Jurkat, Clone E6-1 (cell line): ENCODE measurements around the gene EDN3.
"Not testable (repeated sequence)": the region's sequence is repeated elsewhere in the genome, so short reads cannot be mapped to it uniquely, and the experiment has no call there.

Experiments used
- DNase-seq: peaks from one replicate; pipeline ENCODE4 v3.0.0-alpha.2; 2011; ENCODE audit warnings: low read depth, low spot score
- H3K4me3 ChIP-seq: 2 replicates; pipeline ENCODE4 v1.5.1; 2011; ENCODE audit warnings: mild to moderate bottlenecking, low read length, control low read depth, moderate library complexity

The EDN3 gene

DNA sequence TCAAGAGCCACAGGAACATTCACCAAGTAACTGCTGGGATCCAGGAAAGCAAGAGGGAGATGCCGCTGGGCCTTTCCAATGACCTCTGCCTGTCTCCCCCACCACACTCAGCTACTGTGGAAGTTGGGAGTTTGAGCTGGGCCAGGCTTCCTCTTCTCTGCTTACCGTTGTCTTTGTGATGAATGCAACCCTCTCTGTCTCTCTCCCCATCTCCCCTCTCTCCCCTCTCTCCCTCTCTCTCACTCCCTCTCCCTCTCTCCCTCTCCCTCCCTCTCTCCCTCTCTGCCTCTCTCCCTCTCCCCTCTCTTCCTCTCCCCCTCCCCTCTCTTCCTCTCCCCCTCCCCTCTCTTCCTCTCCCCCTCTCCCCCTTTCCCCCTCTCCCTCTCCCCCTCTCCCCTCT is 54.8 kb downstream of the EDN3 start:
- no peak overlapping the region for H3K4me3 ChIP-seq
- no peak for DNase-seq

DNA sequence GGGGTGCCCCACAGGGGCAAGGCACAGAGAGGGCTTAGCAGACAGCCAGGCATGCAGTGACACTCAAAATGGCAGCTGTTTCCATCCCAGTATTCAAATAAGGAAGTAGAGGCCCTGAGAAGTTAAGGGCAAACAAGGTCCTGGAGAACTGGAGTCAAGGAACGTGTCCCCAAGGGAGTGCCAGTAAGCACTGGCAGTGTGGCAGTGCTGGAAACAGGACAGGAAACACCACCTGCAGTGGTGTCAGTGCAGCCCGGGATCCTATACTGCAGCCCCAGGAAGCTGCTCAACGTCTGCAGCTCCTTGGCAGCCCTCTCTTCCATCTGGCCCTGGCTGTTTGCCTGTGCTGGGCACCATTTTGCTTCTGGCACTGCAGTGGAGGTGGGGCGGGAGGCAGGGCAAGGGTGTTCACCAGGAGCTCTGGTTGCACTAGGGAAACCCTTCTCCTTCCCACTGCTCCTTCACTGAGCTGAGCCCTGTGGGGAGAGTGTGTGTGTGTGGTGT is 56.3 kb downstream of the EDN3 start:
- H3K4me3 ChIP-seq = no peak overlapping the region
- peak; percentile 28 for DNase-seq

DNA sequence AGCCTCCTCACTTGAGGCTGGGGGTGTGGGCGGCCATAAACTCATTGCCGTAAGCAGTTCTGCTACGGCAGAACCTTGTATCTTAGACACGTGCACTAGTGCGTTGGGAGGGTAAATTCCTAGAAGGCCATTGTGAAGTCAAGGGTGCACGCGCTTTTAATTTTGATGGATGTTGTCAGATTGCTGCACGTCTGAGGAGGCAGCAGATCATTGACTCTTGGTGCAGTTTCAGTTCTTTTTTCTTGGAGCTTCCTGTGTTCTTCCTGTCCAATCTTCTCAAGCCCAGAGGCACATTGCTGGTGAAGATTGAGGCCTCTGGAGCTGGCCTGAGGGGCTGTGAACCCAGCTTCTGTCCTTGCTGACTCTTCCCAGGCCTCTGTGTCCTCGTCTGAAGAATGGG is 58.4 kb downstream of the EDN3 start:
- not testable (repeated sequence) for H3K4me3 ChIP-seq, DNase-seq

DNA sequence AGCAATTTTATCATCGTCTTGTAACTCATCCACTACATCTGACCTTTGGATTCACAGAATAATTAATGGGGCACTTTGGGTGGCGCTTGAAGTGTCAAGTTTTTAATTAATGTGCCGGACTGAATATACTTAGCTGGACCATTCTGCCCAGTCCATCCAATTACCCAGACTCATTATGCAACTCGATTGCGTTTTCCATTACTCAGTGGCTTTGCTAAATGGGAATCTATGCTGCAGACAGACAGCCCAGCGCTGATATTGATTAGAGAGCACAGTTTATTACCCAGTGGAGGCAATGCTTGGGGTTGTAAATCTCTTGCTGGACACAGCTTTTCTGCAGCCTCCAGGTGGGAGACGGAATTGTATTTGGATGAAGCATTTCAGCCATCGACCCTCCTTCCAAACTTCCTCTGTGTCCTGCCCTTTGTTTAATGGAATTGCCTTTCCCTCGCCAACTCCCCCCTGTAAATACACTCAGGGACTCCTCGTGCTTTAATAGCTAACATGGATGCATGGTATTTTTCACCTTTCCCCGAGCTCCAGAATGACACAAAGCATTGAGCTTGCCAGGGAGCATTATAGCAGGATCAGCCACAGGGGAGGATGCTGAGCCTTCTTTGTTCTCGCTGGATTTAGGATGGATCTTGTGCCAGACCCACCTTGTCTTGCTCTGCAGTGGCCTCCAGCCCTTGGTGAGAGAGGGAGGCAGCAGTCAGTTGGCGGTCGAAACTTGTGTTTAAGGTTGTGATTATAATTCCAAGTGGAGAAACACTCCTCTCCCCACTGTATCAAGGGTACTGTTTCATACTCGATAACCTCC is 59.7 kb downstream of the EDN3 start:
- H3K4me3 ChIP-seq = no peak overlapping the region

DNA sequence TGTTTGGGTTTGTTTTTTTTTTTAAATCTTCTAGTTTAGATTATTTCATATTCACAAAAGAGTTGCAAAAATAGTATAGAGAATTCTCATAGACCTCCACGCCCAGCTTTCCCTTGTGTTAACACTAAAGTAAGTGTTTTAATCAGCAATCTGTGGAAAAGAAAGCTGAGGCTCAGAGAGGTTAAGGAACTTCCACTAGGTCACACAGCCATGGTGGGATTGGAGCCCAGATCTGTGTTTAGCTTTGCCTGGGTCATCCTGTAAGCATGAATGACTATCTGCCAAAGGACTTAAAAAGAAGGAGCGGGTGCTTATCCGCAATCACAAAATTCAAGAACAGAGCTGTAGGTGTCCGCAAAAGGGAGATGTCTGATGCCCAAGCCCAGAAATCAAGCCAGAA is 60.5 kb downstream of the EDN3 start:
- DNase-seq = no peak
- H3K4me3 ChIP-seq = no peak overlapping the region

More for the DNA sequence above, 59.7 kb downstream of the EDN3 start:
- DNase-seq = no peak

DNA sequence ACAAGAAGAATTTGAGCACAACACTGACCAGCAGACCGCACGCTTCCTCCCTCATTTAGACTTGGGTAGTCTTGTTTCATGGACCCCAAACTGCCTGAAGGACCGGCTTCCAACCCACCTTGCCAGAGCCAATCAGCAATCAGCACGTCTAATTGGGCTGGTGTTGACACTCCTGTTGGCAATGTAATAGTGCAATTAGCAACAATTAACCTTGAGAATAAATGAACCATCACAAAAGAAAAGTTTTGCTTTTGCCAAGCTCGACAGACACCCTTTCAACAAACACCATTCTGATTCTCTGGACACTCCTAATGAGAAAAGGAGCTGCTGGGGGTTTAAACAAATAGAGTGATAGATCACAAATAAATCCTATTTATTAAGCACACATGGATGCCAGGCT is 61.0 kb downstream of the EDN3 start:
- no peak for DNase-seq
- H3K4me3 ChIP-seq = no peak overlapping the region

DNA sequence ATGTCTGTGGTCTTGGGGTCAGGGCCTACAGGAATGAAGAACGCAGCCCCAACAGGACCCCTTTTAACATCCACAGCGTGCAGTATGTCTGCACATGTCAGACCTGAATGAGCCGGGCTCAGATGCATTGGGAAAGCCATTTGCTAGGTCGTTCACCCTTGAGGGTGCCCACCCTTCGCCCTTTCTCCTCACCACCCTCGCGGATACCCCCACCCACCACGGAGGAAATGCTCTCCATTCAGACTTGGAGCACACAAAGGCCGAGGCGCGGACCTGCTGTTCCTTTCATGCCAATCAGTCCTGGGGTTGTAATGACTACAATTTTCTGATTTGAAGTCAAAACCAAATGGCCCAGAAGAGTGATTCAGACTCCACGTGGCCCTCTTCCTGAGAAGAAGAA is 62.7 kb downstream of the EDN3 start:
- DNase-seq = no peak
- no peak overlapping the region for H3K4me3 ChIP-seq

DNA sequence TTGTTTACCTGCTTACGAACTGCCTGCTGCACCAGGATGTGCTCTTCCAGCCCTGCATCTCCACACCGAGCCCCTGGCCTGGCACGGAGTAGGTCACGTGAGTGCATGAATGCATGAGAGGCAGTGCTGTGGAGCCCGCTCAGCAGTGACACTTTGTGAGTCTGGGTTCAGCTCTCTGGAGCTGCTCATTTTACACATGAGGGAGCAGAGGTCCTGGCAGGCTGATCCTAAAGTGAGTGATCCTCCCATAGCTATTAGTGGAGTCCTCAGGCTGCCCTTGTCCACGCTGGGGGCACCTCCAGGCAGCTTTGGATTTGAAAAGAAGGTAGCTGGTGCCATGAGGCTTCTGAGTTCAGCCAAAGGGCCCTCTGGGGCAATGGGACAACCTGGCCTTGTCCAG is 64.2 kb downstream of the EDN3 start:
- DNase-seq = no peak
- no peak overlapping the region for H3K4me3 ChIP-seq

DNA sequence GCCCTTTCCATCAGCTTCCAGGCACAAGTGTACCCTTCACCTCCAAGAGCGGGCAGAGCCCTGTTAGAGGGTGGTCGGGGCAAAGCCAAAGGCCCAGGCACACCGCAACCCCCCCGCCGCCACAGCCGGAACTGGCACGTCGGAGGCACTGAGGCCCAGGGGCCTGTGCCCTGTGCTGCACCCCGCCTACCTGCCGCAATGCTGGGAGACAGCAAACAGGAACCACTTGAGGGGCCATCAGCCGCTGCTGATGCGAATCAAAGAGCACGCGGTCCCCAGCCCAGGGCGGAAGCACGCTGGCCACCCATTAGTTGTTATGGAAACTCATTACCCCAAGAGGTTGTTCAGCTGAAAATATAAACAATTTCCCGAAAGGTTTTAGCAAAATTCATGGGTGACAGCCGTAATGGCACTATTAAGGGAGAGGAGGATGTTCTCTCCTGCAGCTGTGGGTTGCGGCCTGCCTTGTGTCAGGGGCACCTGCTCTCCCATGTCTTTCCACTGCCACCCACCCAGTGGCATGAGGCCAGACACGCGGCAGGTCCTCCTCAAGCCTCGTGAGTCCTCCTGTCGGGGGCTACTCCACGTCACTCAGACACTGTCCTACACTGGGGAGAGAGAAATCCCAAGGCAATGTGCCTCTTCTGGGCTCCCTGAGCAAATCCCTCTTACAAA is 65.3 kb downstream of the EDN3 start:
- no peak for DNase-seq
- no peak overlapping the region for H3K4me3 ChIP-seq

DNA sequence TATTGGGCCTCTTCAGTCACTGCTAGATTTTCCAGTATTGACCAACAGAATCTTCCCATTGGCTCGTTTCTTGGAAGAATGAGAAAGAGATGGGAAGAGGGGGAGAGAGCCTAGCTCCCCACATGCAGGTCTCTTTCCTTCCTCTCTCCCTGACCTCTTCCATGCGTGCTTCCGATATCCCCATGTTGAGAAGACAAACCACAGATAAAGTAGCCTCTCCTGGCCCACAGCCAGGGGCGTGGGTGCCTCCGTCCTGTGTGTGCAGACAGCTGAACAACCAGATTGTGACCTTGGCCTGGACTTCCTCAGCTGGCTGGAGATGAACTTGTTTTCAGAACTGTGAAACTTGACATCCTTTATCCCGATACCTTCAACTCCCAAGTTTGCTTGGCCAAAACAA is 71.0 kb downstream of the EDN3 start:
- no peak for DNase-seq
- no peak overlapping the region for H3K4me3 ChIP-seq

DNA sequence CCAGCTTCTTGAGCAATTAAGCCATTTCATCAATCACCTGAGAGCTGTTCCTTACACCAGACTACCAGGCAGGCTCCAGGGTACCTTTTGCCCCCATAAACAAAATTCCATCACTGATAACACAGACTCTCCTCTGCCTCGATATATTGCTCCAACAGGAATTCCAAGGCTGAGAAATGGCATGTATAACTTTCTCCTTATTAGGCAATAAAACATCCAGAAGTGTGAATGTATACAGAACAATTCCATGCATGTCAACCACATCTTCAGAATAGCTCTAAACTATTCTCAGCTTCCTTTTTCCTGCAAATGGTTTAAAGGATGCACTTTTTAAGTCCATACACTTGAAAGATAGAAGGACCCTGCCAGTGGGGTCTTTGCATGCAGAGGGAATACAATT is 73.8 kb downstream of the EDN3 start:
- no peak for DNase-seq
- H3K4me3 ChIP-seq = no peak overlapping the region

DNA sequence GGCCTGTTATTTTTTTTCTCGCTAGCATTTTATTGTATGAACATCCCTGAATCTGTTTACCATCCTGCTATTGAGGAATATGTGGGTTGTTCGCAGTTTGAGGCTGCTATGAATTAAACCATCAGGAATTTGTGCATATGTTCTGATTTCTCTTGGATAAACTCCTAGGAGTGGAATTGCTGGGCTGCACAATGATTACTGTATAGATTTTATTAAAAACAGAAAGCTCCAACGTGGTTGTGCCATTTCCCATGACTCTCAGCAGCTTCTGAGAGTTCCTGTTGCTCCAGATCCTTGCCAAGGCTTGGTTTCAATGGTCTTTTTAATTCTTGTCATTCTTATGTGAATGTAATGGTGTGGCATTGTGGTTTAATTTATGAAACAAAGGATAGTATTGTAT is 75.1 kb downstream of the EDN3 start:
- no peak for DNase-seq
- no peak overlapping the region for H3K4me3 ChIP-seq
